Muscle layer of duodenum (tissue), 2 donors: ENCODE results near the gene SLC22A14.

Experiments
- H3K27ac ChIP-seq: one replicate; pipeline ENCODE4 v1.7.0; 2013; ENCODE audit warnings: mild to moderate bottlenecking, low read length
- H3K27me3 ChIP-seq: one replicate; pipeline ENCODE4 v1.7.0; 2013; ENCODE audit warnings: low read depth, mild to moderate bottlenecking, control low read depth, low read length
- H3K36me3 ChIP-seq, 2 donors: one replicate each; pipeline ENCODE4 v1.7.0; 2013; ENCODE audit warnings: low read length in 2 of 2, control low read depth in 1 of 2, mild to moderate bottlenecking in 1 of 2; ENCODE audit not compliant: insufficient read depth in 2 of 2, control insufficient read depth in 1 of 2
- H3K4me1 ChIP-seq, 2 donors: one replicate each; pipeline ENCODE4 v1.7.0; 2013; ENCODE audit warnings: low read length in 2 of 2, mild to moderate bottlenecking in 2 of 2, control low read depth in 1 of 2, moderate library complexity in 1 of 2; ENCODE audit not compliant: insufficient read depth in 2 of 2, control insufficient read depth in 1 of 2
- H3K4me3 ChIP-seq, 2 donors: one replicate each; pipeline ENCODE4 v1.7.0; 2013; ENCODE audit warnings: low read length in 2 of 2, low read depth in 1 of 2, mild to moderate bottlenecking in 1 of 2
- H3K9me3 ChIP-seq, 2 donors: one replicate each; pipeline ENCODE4 v1.7.0; 2013; ENCODE audit warnings: low read length in 2 of 2, control low read depth in 1 of 2, mild to moderate bottlenecking in 1 of 2; ENCODE audit not compliant: control insufficient read depth in 1 of 2
- donor health status: healthy.

The SLC22A14 gene

GRCh38 chr3:38348903-38349302, 66.8 kb downstream of the SLC22A14 start:
- Histone ChIP-seq H3K36me3 (no peaks in the 10 kb centered on the region), H3K9me3 (no peaks in the 10 kb centered on the region), H3K4me1 (peaks cover 0 to 3% of the 10 kb centered on the region in 2 donors), H3K27ac (no peak overlapping the region), H3K4me3 (no peak overlapping the region), H3K27me3 (no peaks in the 10 kb centered on the region)

GRCh38 chr3:38349684-38350359, 67.7 kb downstream of the SLC22A14 start:
- Histone ChIP-seq H3K4me1 (peaks cover 0 to 3% of the 10 kb centered on the region in 2 donors), H3K27ac (no peak overlapping the region), H3K4me3 (no peak overlapping the region), H3K36me3 (no peaks in the 10 kb centered on the region), H3K9me3 (no peaks in the 10 kb centered on the region), H3K27me3 (no peaks in the 10 kb centered on the region)

GRCh38 chr3:38353151-38353550, 71.1 kb downstream of the SLC22A14 start:
- Histone ChIP-seq H3K27me3 (no peaks in the 10 kb centered on the region), H3K4me3 (no peak overlapping the region), H3K36me3 (peaks cover 0 to 3% of the 10 kb centered on the region in 2 donors), H3K9me3 (no peaks in the 10 kb centered on the region), H3K27ac (no peak overlapping the region), H3K4me1 (no peaks in the 10 kb centered on the region)

GRCh38 chr3:38354588-38355330, 72.7 kb downstream of the SLC22A14 start:
- Histone ChIP-seq H3K27me3 (no peaks in the 10 kb centered on the region), H3K27ac (no peak overlapping the region), H3K36me3 (peaks cover 0 to 3% of the 10 kb centered on the region in 2 donors), H3K9me3 (no peaks in the 10 kb centered on the region), H3K4me1 (no peaks in the 10 kb centered on the region), H3K4me3 (no peak overlapping the region)

- Histone ChIP-seq H3K27ac (no peak overlapping the region), H3K36me3 (peaks cover 3 to 11% of the 10 kb centered on the region in 2 donors), H3K9me3 (no peaks in the 10 kb centered on the region), H3K27me3 (no peaks in the 10 kb centered on the region), H3K4me1 (no peaks in the 10 kb centered on the region), H3K4me3 (no peak overlapping the region)
These were observed 76.9 kb downstream of the SLC22A14 start for GRCh38 chr3:38359038-38359437.

- Histone ChIP-seq H3K36me3 (peaks cover 2 to 11% of the 10 kb centered on the region in 2 donors), H3K9me3 (no peaks in the 10 kb centered on the region), H3K4me3 (no peak overlapping the region), H3K4me1 (no peaks in the 10 kb centered on the region), H3K27ac (no peak overlapping the region), H3K27me3 (no peaks in the 10 kb centered on the region)
These were observed 78.3 kb downstream of the SLC22A14 start for GRCh38 chr3:38360345-38360744.

GRCh38 chr3:38361496-38361895, 79.4 kb downstream of the SLC22A14 start:
- H3K27ac ChIP-seq: no peak overlapping the region
- no peaks in the 10 kb centered on the region for H3K9me3 ChIP-seq
- no peaks in the 10 kb centered on the region for H3K4me1 ChIP-seq
- H3K36me3 ChIP-seq: peaks cover 5 to 16% of the 10 kb centered on the region in 2 donors
- no peaks in the 10 kb centered on the region for H3K27me3 ChIP-seq
- H3K4me3 ChIP-seq: no peak overlapping the region

- Histone ChIP-seq H3K4me3 (no peak overlapping the region), H3K27me3 (no peaks in the 10 kb centered on the region), H3K4me1 (no peaks in the 10 kb centered on the region), H3K27ac (no peak overlapping the region), H3K9me3 (no peaks in the 10 kb centered on the region), H3K36me3 (peaks cover 10 to 22% of the 10 kb centered on the region in 2 donors)
These were observed 80.7 kb downstream of the SLC22A14 start for GRCh38 chr3:38362825-38363224.

- no peak overlapping the region for H3K4me3 ChIP-seq
- no peaks in the 10 kb centered on the region for H3K4me1 ChIP-seq
- H3K27ac ChIP-seq: no peak overlapping the region
- no peaks in the 10 kb centered on the region for H3K9me3 ChIP-seq
- H3K36me3 ChIP-seq: peaks cover 14 to 32% of the 10 kb centered on the region in 2 donors
- no peaks in the 10 kb centered on the region for H3K27me3 ChIP-seq
These were observed 82.8 kb downstream of the SLC22A14 start for GRCh38 chr3:38364721-38365400.

- Histone ChIP-seq H3K4me1 (no peaks in the 10 kb centered on the region), H3K4me3 (no peak overlapping the region), H3K27ac (no peak overlapping the region), H3K36me3 (peaks cover 14 to 37% of the 10 kb centered on the region in 2 donors), H3K27me3 (no peaks in the 10 kb centered on the region), H3K9me3 (no peaks in the 10 kb centered on the region)
These were observed 83.5 kb downstream of the SLC22A14 start for GRCh38 chr3:38365469-38366062.

- Histone ChIP-seq H3K36me3 (peaks cover 14 to 40% of the 10 kb centered on the region in 2 donors), H3K27ac (no peak overlapping the region)
These were observed 84.0 kb downstream of the SLC22A14 start for GRCh38 chr3:38366082-38366481.

More at GRCh38 chr3:38366082-38366481, 84.0 kb downstream of the SLC22A14 start:
- no peaks in the 10 kb centered on the region for H3K4me1 ChIP-seq
- no peak overlapping the region for H3K4me3 ChIP-seq
- no peaks in the 10 kb centered on the region for H3K9me3 ChIP-seq
- H3K27me3 ChIP-seq: no peaks in the 10 kb centered on the region
